ENCODE results near the gene SLC9A4. TPM values are rescaled to one million over a fixed set of nuclear protein-coding genes. Genes with fewer than 3 reads are reported as not detected.
"Not testable (repeated sequence)": the region's sequence is repeated elsewhere in the genome, so short reads cannot be mapped to it uniquely, and the experiment has no call there.

Gene SLC9A4
- total RNA-seq, 1 experiment from 2014 or later, result 0.06 TPM

- no peak for DNase-seq (ENCODE audit: low read depth)
These were observed 74.4 kb downstream of the SLC9A4 start for GRCh38 chr2:102547462-102547861.

GRCh38 chr2:102549027-102549426 is 76.0 kb downstream of the SLC9A4 start:
- DNase-seq (ENCODE audit: low read depth), result no peak

GRCh38 chr2:102550151-102550550 is 77.1 kb downstream of the SLC9A4 start:
- no peak for DNase-seq (ENCODE audit: low read depth)

- DNase-seq (ENCODE audit: low read depth), result no peak
These were observed 78.5 kb downstream of the SLC9A4 start for GRCh38 chr2:102551329-102552096.

- no peak for DNase-seq (ENCODE audit: low read depth)
These were observed 80.6 kb downstream of the SLC9A4 start for GRCh38 chr2:102553601-102554000.

- DNase-seq (ENCODE audit: low read depth), result no peak
These were observed 85.4 kb downstream of the SLC9A4 start for GRCh38 chr2:102558463-102558862.

GRCh38 chr2:102562542-102562941 is 89.5 kb downstream of the SLC9A4 start:
- not testable (repeated sequence) for DNase-seq (ENCODE audit: low read depth)

GRCh38 chr2:102575888-102576287 is 102.9 kb downstream of the SLC9A4 start:
- no peak for DNase-seq (ENCODE audit: low read depth)

- DNase-seq (ENCODE audit: low read depth), result no peak
These were observed 105.3 kb downstream of the SLC9A4 start for GRCh38 chr2:102578376-102578775.

- no peak for DNase-seq (ENCODE audit: low read depth)
These were observed 108.9 kb downstream of the SLC9A4 start for GRCh38 chr2:102581911-102582310.

- no peak for DNase-seq (ENCODE audit: low read depth)
These were observed 109.8 kb downstream of the SLC9A4 start for GRCh38 chr2:102582845-102583244.

Other genes with a start within 250 kb of the SLC9A4 start
- not detected in 2 replicates for gene IL1RL1, start 161.7 kb upstream of the SLC9A4 start, total RNA-seq (2014; rRNA removed)
- 0.06 TPM in 1 of 2 replicates, not detected in the other for gene IL18R1, start 117.4 kb upstream of the SLC9A4 start, total RNA-seq (2014; rRNA removed)
- gene IL18RAP, start 50.1 kb upstream of the SLC9A4 start, total RNA-seq (2014; rRNA removed), result not detected in 2 replicates
- not detected in 2 replicates for gene SLC9A2, start 146.3 kb downstream of the SLC9A4 start, total RNA-seq (2014; rRNA removed)

Data from LHCN-M2 (cell line).